ENCODE results near the gene CDYL2. TPM values are rescaled to one million over a fixed set of nuclear protein-coding genes. Genes with fewer than 3 reads are reported as not detected.

Gene CDYL2
- total and polyA plus RNA-seq, 4 donors = 8.5 to 15.9 (median 11.7) TPM

DNA sequence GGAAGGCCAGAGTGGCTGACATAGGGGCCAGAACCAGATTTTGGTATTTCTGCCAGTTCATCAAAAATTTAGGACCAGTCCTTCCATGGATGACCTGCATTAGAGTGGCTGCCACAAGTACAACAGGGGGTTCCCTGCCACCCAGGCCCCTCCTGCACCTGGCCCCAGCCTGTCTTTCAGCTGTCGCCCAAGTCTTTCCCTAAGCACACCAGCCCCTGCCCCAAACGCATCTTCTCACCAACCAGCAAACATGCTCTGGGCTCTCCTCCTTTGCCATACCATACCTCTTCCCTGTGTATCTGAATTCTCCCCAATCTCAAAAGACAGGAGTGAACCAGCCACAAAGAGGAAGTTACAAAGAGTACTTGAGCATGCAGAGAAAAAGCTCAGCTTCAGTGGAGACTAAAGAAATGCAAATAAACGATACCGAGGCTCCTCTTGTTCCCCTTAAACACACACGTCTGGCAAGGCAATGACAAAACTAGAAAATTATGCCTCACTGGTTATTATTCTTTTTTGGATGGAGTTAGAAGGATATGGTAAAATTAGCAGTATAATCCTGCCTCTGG, 133.0 kb downstream of the CDYL2 start:
- no peak overlapping the region for H3K27ac ChIP-seq (ENCODE audit: low read depth, low read length)
- no peaks in the 10 kb centered on the region for H3K27me3 ChIP-seq (ENCODE audit: control insufficient read depth, insufficient read depth, low read length)
- no peaks in the 10 kb centered on the region for H3K9me3 ChIP-seq (ENCODE audit: control insufficient read depth, insufficient read depth, low read length)
- H3K36me3 ChIP-seq (ENCODE audit: control insufficient read depth, insufficient read depth, low read length) = no peaks in the 10 kb centered on the region
- WGBS (ENCODE audit: insufficient coverage) = 59% methylated on average over 3 of the region's 5 CpGs
- H3K4me1 ChIP-seq (ENCODE audit: control insufficient read depth, insufficient read depth, low read length) = peaks cover 3% of the 10 kb centered on the region
- no peak overlapping the region for H3K4me3 ChIP-seq (ENCODE audit: low read depth, low read length)
- DNase-seq (ENCODE audit: low read depth in 4 of 6, low spot score in 6 of 6) = no peak

- H3K4me3 ChIP-seq (ENCODE audit: low read depth, low read length) = no peak overlapping the region
- no peak overlapping the region for H3K27ac ChIP-seq (ENCODE audit: low read depth, low read length)
- 96% methylated on average over 17 of the region's 20 CpGs for WGBS (ENCODE audit: insufficient coverage)
- H3K36me3 ChIP-seq (ENCODE audit: control insufficient read depth, insufficient read depth, low read length) = no peaks in the 10 kb centered on the region
- H3K4me1 ChIP-seq (ENCODE audit: control insufficient read depth, insufficient read depth, low read length) = peaks cover 3% of the 10 kb centered on the region
- H3K9me3 ChIP-seq (ENCODE audit: control insufficient read depth, insufficient read depth, low read length) = no peaks in the 10 kb centered on the region
- H3K27me3 ChIP-seq (ENCODE audit: control insufficient read depth, insufficient read depth, low read length) = no peaks in the 10 kb centered on the region
- no peak for DNase-seq (ENCODE audit: low read depth in 4 of 6, low spot score in 6 of 6)
These were observed 134.1 kb downstream of the CDYL2 start for GRCh38 chr16:80670170-80670865.

DNA sequence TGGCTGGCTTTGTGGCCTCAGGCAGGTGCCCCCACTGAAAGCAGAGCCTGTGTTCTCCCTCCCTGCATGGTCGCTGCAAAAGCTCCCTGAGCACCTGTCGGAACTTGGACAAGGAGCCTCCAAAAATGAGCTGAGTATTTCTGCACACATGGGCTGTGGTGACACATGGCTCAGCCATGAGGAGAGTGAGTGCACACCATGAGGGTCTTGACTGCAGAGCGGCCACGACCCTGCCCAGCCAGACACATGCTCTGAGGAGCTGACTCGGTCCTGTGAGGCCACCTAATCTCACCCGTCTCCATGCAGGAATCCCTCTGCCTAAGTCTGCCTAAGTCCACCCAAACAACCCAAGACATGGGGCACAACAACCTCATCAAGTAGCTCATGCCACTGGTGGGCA, 134.7 kb downstream of the CDYL2 start:
- 100% methylated on average over 4 of the region's 6 CpGs for WGBS (ENCODE audit: insufficient coverage)
- H3K36me3 ChIP-seq (ENCODE audit: control insufficient read depth, insufficient read depth, low read length) = no peaks in the 10 kb centered on the region
- H3K4me1 ChIP-seq (ENCODE audit: control insufficient read depth, insufficient read depth, low read length) = peaks cover 3% of the 10 kb centered on the region
- no peaks in the 10 kb centered on the region for H3K9me3 ChIP-seq (ENCODE audit: control insufficient read depth, insufficient read depth, low read length)
- DNase-seq (ENCODE audit: low read depth in 4 of 6, low spot score in 6 of 6) = no peak
- no peak overlapping the region for H3K27ac ChIP-seq (ENCODE audit: low read depth, low read length)
- H3K4me3 ChIP-seq (ENCODE audit: low read depth, low read length) = no peak overlapping the region
- no peaks in the 10 kb centered on the region for H3K27me3 ChIP-seq (ENCODE audit: control insufficient read depth, insufficient read depth, low read length)

DNA sequence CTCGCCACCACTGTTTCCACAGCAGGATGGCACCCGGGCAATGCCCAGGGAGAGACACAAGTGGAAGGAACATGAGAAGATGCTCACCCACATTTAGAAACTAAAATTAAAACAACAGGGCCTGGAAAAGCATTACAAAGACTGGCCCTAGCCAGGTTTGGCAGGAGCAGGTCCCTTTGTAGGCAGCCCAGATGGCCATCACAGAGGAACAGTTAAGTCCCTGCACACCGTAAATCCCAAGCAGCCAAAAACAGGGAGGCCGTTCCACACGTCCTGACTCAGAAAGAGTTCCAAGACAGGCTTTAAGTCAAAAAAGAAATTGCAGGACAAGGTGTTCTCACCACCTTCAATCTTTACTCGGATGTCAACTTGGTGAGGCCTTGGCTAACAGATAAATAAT, 136.5 kb downstream of the CDYL2 start:
- 67% methylated on average over 3 of the region's 6 CpGs for WGBS (ENCODE audit: insufficient coverage)
- Histone ChIP-seq H3K36me3 (ENCODE audit: control insufficient read depth, insufficient read depth, low read length) (no peaks in the 10 kb centered on the region), H3K9me3 (ENCODE audit: control insufficient read depth, insufficient read depth, low read length) (no peaks in the 10 kb centered on the region), H3K27ac (ENCODE audit: low read depth, low read length) (no peak overlapping the region), H3K27me3 (ENCODE audit: control insufficient read depth, insufficient read depth, low read length) (no peaks in the 10 kb centered on the region), H3K4me3 (ENCODE audit: low read depth, low read length) (no peak overlapping the region), H3K4me1 (ENCODE audit: control insufficient read depth, insufficient read depth, low read length) (peaks cover 3% of the 10 kb centered on the region)
- no peak for DNase-seq (ENCODE audit: low read depth in 4 of 6, low spot score in 6 of 6)

- no peak for DNase-seq (ENCODE audit: low read depth in 4 of 6, low spot score in 6 of 6)
- Histone ChIP-seq H3K27ac (ENCODE audit: low read depth, low read length) (no peak overlapping the region), H3K36me3 (ENCODE audit: control insufficient read depth, insufficient read depth, low read length) (no peaks in the 10 kb centered on the region), H3K27me3 (ENCODE audit: control insufficient read depth, insufficient read depth, low read length) (no peaks in the 10 kb centered on the region), H3K4me1 (ENCODE audit: control insufficient read depth, insufficient read depth, low read length) (peaks cover 3% of the 10 kb centered on the region), H3K9me3 (ENCODE audit: control insufficient read depth, insufficient read depth, low read length) (no peaks in the 10 kb centered on the region), H3K4me3 (ENCODE audit: low read depth, low read length) (no peak overlapping the region)
- 43% methylated on average over 3 of the region's 4 CpGs for WGBS (ENCODE audit: insufficient coverage)
These were observed 137.2 kb downstream of the CDYL2 start for GRCh38 chr16:80667251-80667560.

- Histone ChIP-seq H3K4me3 (ENCODE audit: low read depth, low read length) (no peak overlapping the region), H3K36me3 (ENCODE audit: control insufficient read depth, insufficient read depth, low read length) (no peaks in the 10 kb centered on the region), H3K4me1 (ENCODE audit: control insufficient read depth, insufficient read depth, low read length) (peaks cover 3% of the 10 kb centered on the region), H3K27me3 (ENCODE audit: control insufficient read depth, insufficient read depth, low read length) (no peaks in the 10 kb centered on the region), H3K9me3 (ENCODE audit: control insufficient read depth, insufficient read depth, low read length) (no peaks in the 10 kb centered on the region), H3K27ac (ENCODE audit: low read depth, low read length) (no peak overlapping the region)
- DNase-seq (ENCODE audit: low read depth in 4 of 6, low spot score in 6 of 6) = peak in 1 of 6 donors; percentile 66
- 38% methylated on average over 14 of the region's 15 CpGs for WGBS (ENCODE audit: insufficient coverage)
These were observed 137.8 kb downstream of the CDYL2 start for GRCh38 chr16:80666378-80667250.

GRCh38 chr16:80665356-80665755, 139.0 kb downstream of the CDYL2 start:
- no peak overlapping the region for H3K4me3 ChIP-seq (ENCODE audit: low read depth, low read length)
- H3K4me1 ChIP-seq (ENCODE audit: control insufficient read depth, insufficient read depth, low read length) = peaks cover 3% of the 10 kb centered on the region
- 100% methylated on average over 2 of the region's 4 CpGs for WGBS (ENCODE audit: insufficient coverage)
- DNase-seq (ENCODE audit: low read depth in 4 of 6, low spot score in 6 of 6) = no peak
- no peaks in the 10 kb centered on the region for H3K36me3 ChIP-seq (ENCODE audit: control insufficient read depth, insufficient read depth, low read length)
- no peaks in the 10 kb centered on the region for H3K27me3 ChIP-seq (ENCODE audit: control insufficient read depth, insufficient read depth, low read length)
- no peak overlapping the region for H3K27ac ChIP-seq (ENCODE audit: low read depth, low read length)
- H3K9me3 ChIP-seq (ENCODE audit: control insufficient read depth, insufficient read depth, low read length) = peaks cover 4% of the 10 kb centered on the region

DNA sequence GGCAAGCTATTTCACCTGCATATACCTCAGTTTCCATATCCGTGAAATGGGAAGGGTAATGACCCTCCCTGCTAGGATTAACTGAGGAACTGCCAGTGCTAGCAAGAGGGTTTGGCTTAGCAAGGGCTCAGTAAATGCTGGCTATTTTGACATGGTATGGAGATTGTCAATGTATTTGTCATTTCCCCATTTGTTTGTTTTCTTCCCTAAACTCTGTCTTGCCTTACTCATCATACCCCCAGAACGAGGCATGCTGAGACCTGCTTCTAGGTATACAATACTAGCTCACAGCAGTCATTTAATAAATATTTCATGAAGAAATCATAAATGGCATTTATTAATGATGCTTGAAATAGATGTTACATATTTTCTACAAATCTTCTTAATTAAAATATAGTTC, 139.6 kb downstream of the CDYL2 start:
- WGBS (ENCODE audit: insufficient coverage) = no CpG with 5 or more reads among the region's 2 CpGs
- no peak for DNase-seq (ENCODE audit: low read depth in 4 of 6, low spot score in 6 of 6)
- Histone ChIP-seq H3K4me1 (ENCODE audit: control insufficient read depth, insufficient read depth, low read length) (peaks cover 3% of the 10 kb centered on the region), H3K27me3 (ENCODE audit: control insufficient read depth, insufficient read depth, low read length) (no peaks in the 10 kb centered on the region), H3K4me3 (ENCODE audit: low read depth, low read length) (no peak overlapping the region), H3K27ac (ENCODE audit: low read depth, low read length) (no peak overlapping the region), H3K9me3 (ENCODE audit: control insufficient read depth, insufficient read depth, low read length) (peaks cover 9% of the 10 kb centered on the region), H3K36me3 (ENCODE audit: control insufficient read depth, insufficient read depth, low read length) (no peaks in the 10 kb centered on the region)

DNA sequence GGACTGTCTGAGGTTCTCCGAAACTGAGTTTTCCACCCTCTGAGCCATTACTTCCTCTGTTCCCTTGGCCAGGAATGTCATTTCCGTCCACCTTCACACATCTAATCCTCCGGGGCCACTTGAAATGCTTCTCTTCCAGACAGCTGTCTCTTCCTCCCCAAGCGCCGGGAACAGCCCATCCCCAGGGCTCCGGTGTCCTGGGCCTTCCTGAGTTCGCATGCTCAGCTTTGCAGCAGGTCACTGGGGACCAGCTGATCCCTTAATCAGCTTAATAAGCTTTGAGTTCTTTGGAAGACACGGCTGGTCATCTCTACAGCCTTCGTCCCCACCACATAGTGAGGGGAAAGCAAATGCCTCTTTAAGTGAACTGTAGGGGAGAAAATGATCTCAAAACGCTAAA, 140.2 kb downstream of the CDYL2 start:
- no peak overlapping the region for H3K4me3 ChIP-seq (ENCODE audit: low read depth, low read length)
- H3K36me3 ChIP-seq (ENCODE audit: control insufficient read depth, insufficient read depth, low read length) = no peaks in the 10 kb centered on the region
- peaks cover 3% of the 10 kb centered on the region for H3K4me1 ChIP-seq (ENCODE audit: control insufficient read depth, insufficient read depth, low read length)
- DNase-seq (ENCODE audit: low read depth in 4 of 6, low spot score in 6 of 6) = no peak
- WGBS (ENCODE audit: insufficient coverage) = 78% methylated on average over 8 of the region's 10 CpGs
- peaks cover 9% of the 10 kb centered on the region for H3K9me3 ChIP-seq (ENCODE audit: control insufficient read depth, insufficient read depth, low read length)
- H3K27ac ChIP-seq (ENCODE audit: low read depth, low read length) = no peak overlapping the region
- no peaks in the 10 kb centered on the region for H3K27me3 ChIP-seq (ENCODE audit: control insufficient read depth, insufficient read depth, low read length)

All from spinal cord (tissue), 10 donors.